Uterus (tissue), 4 donors: ENCODE measurements around the gene THAP4. TPM values are rescaled to one million over a fixed set of nuclear protein-coding genes. Genes with fewer than 3 reads are reported as not detected.

ENCODE experiments used
- DNase-seq, 2 donors: peaks; one replicate each; pipeline ENCODE4 v3.0.0-alpha.2; 2019 to 2020
- H3K27ac ChIP-seq, 2 donors: fragments of 200-600 bp; sonication (generic); 1 replicate in 1 of 2; 2 replicates in 1 of 2; pipeline ENCODE4 v1.5.1; 2016 to 2018
- H3K27me3 ChIP-seq, 2 donors: fragments of 200-600 bp; sonication (generic); one replicate each; pipeline ENCODE4 v1.5.1; 2018 to 2019; ENCODE audit warnings: control low read depth in 1 of 2
- H3K36me3 ChIP-seq, 2 donors: fragments of 200-600 bp; sonication (generic); one replicate each; pipeline ENCODE4 v1.5.1; 2019; ENCODE audit warnings: control low read depth in 1 of 2
- H3K4me1 ChIP-seq, 2 donors: fragments of 200-600 bp; sonication (generic); one replicate each; pipeline ENCODE4 v1.5.1; 2018 to 2019; ENCODE audit warnings: control low read depth in 1 of 2
- H3K4me3 ChIP-seq, 2 donors: fragments of 200-600 bp; sonication (generic); 1 replicate in 1 of 2; 2 replicates in 1 of 2; pipeline ENCODE4 v1.5.1; 2018 to 2019; ENCODE audit warnings: mild to moderate bottlenecking in 1 of 2
- H3K9me3 ChIP-seq, 2 donors: fragments of 200-600 bp; sonication (generic); one replicate each; pipeline ENCODE4 v1.5.1; 2019; ENCODE audit warnings: control low read depth in 1 of 2
- POLR2A ChIP-seq, 2 donors: fragments of 450-650 bp; IDR thresholded peaks; one replicate each; pipeline ENCODE4 v1.6.1; 2016; ENCODE audit warnings: antibody characterized with exemption in 2 of 2, mild to moderate bottlenecking in 1 of 2, moderate library complexity in 1 of 2
- intact Hi-C: fragments of 100-400 bp; cut with DNase I; formaldehyde crosslinking; loops from one replicate; pipeline ENCODE4 v1.15.1; 2023; ENCODE audit warnings: low total_unique reads
- total RNA-seq, 4 donors: library from RNA; depleted of rRNA in 3 of 4; stranded (reverse); fragments of >200 nt in 3 of 4; gene quantifications; one replicate each; pipeline versions ENCODE4 v1.1.0 to v1.2.4, GENCODE V29; 2014 to 2023
- TF ChIP-seq, protein P1 (sequence below), 4 experiments: fragments of 200-600 bp in 2 of 4; fragments of 450-650 bp in 2 of 4; sonication (generic) in 2 of 4; IDR thresholded peaks; one replicate each; pipeline ENCODE4 v1.5.1; 2016 to 2019; ENCODE audit warnings: antibody characterized with exemption in 4 of 4, mild to moderate bottlenecking in 2 of 4, moderate library complexity in 1 of 4
- donor health status: DM: yes; HTN: yes; CAD: no.

Gene THAP4
- total RNA-seq, 4 donors from 2014 or later, result 21.2 to 42.7 (median 28.9) TPM

DNA sequence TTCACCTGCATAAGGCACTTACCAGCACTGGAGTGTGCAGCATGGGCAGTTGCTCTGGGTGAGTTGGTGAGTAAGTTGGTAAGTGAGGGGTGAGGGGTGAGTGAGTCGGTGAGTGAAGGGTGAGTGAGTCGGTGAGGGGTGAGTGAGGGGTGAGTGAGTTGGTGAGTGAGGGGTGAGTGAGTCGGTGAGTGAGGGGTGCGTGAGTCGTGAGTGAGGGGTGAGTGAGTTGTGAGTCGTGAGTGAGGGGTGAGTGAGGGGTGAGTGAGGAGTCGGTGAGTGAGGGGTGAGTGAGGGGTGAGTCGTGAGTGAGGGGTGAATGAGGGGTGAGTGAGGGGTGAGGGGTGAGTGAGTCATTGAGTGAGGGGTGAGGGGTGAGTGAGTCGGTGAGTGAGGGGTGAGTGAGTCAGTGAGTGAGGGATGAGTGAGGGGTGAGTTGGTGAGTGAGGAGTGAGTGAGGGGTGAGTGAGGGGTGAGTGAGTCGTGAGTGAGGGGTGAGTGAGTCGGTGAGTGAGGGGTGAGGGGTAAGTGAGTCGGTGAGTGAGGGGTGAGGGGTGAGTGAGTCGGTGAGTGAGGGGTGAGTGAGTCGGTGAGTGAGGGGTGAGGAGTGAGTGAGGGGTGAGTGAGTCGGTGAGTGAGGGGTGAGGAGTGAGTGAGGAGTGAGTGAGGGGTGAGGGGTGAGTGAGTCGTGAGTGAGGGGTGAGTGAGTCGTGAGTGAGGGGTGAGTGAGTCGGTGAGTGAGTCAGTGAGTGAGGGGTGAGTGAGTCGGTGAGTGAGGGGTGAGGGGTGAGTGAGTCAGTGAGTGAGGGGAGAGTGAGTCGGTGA is 17.1 kb downstream of the THAP4 start:
- Histone ChIP-seq H3K27ac (no peak overlapping the region), H3K27me3 (no peaks in the 10 kb centered on the region), H3K4me1 (no peaks in the 10 kb centered on the region), H3K4me3 (no peak overlapping the region), H3K9me3 (no peaks in the 10 kb centered on the region), H3K36me3 (no peaks in the 10 kb centered on the region)
- TF ChIP-seq, protein P1, sequence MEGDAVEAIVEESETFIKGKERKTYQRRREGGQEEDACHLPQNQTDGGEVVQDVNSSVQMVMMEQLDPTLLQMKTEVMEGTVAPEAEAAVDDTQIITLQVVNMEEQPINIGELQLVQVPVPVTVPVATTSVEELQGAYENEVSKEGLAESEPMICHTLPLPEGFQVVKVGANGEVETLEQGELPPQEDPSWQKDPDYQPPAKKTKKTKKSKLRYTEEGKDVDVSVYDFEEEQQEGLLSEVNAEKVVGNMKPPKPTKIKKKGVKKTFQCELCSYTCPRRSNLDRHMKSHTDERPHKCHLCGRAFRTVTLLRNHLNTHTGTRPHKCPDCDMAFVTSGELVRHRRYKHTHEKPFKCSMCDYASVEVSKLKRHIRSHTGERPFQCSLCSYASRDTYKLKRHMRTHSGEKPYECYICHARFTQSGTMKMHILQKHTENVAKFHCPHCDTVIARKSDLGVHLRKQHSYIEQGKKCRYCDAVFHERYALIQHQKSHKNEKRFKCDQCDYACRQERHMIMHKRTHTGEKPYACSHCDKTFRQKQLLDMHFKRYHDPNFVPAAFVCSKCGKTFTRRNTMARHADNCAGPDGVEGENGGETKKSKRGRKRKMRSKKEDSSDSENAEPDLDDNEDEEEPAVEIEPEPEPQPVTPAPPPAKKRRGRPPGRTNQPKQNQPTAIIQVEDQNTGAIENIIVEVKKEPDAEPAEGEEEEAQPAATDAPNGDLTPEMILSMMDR (IDR thresholded peaks at IDR 0.05), result no peak
- TF ChIP-seq POLR2A (IDR thresholded peaks at IDR 0.05), result no peak
- intact Hi-C loops, result no loop called here
- DNase-seq, result no peak

DNA sequence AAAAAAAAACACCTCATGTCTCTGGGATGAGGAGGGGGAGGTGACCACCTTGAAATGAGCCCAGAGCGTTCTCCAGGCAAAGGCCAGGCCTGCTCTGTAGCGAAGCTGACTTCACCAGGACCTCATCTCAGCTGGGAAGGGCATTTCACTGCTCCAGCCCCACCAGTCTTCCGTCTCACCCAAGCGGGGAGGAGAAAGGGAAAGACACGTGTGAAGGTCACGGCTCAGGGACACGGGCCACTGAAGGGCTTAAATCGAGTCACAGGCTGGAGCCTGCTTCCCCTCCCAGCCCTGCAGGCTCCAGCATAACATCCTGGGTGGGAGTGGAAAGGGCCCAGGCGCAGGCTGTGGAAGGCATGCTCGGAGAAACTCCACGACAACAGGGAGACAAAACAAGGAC is 18.1 kb downstream of the THAP4 start:
- DNase-seq, result no peak
- H3K4me3 ChIP-seq, result no peak overlapping the region
- H3K9me3 ChIP-seq, result no peaks in the 10 kb centered on the region
- intact Hi-C loops, result no loop called here
- no peaks in the 10 kb centered on the region for H3K36me3 ChIP-seq
- H3K27me3 ChIP-seq, result no peaks in the 10 kb centered on the region
- TF ChIP-seq, protein P1 (IDR thresholded peaks at IDR 0.05), result no peak
- no peak for TF ChIP-seq POLR2A (IDR thresholded peaks at IDR 0.05)
- H3K4me1 ChIP-seq, result no peaks in the 10 kb centered on the region
- H3K27ac ChIP-seq, result no peak overlapping the region

DNA sequence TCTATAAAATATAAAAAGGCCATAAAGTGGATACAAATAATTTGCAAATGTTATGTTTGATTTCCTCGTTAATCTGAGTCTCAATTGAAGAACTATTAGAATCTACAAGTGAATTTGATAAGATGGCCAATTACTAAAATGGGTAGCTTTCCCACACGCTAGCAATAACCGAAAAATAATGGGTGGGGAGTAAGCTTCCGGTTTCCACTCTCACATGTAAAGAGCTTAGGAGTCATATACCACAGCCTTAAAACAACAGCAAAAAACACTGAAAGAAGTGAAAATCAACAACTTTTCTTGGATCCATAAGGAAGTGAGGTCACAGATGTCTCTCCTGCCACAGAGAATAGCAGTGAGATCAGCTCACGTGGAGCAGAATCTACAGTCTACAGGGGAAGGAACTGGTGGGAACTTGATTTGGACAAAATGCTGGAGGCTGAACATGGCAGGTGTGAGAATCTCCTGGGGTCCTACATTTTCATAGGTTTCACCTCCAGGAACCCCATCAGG is 18.6 kb downstream of the THAP4 start:
- no peak overlapping the region for H3K27ac ChIP-seq
- no peak overlapping the region for H3K4me3 ChIP-seq
- H3K4me1 ChIP-seq, result no peaks in the 10 kb centered on the region

DNA sequence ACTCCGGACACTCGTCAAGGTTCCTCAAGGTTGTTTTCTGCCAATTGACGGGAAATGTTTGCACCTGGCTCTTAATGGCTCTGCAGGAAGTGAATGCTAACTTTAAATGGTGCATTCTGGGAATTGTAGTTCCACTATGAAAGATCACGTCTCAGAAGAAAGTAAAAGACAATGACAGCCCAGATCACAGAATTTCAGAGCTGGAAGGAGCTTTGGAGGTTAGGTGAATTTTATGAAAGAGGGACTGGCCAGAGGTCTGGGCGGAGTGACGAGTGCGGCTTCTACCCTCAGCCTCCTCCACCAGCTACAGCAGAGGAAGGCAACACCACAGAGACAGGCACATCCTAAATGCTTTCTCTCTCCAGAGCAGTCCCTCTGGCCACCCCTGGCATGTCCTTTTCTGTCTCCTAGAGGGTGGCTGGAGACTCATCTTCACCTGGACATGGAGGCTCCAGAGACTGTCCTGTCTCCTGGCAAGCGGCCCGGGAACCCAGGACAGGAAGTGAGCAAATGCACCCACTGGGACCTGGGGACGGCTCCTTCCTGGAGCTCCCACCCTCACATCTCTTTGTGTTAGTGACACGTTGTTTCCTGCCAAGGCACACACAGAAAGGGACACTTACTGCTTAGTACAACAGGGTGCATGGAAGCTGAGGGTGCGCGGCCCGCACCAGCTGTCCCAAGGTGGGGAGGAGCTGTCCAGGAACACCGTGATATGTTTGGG is 19.4 kb downstream of the THAP4 start:
- Histone ChIP-seq H3K36me3 (no peaks in the 10 kb centered on the region), H3K27me3 (no peaks in the 10 kb centered on the region), H3K4me1 (no peaks in the 10 kb centered on the region), H3K4me3 (peak overlapping the region in 1 of 2 donors; percentile 19), H3K27ac (no peak overlapping the region), H3K9me3 (no peaks in the 10 kb centered on the region)
- TF ChIP-seq POLR2A (IDR thresholded peaks at IDR 0.05), result no peak
- TF ChIP-seq, protein P1 (IDR thresholded peaks at IDR 0.05), result no peak
- intact Hi-C loops, result no loop called here
- DNase-seq, result no peak

More for the DNA sequence above, 18.6 kb downstream of the THAP4 start:
- no peak for DNase-seq
- TF ChIP-seq, protein P1 (IDR thresholded peaks at IDR 0.05), result no peak
- TF ChIP-seq POLR2A (IDR thresholded peaks at IDR 0.05), result no peak
- no peaks in the 10 kb centered on the region for H3K36me3 ChIP-seq
- H3K27me3 ChIP-seq, result no peaks in the 10 kb centered on the region
- intact Hi-C loops, result no loop called here
- no peaks in the 10 kb centered on the region for H3K9me3 ChIP-seq
